ENCODE data around the gene ADPRHL1.

The ADPRHL1 gene

GRCh38 chr13:113364311-113364889 lies 88.9 kb downstream of the ADPRHL1 start:
- Mint-ChIP-seq H3K36me3 (ENCODE audit: low read depth) (no peaks in the 10 kb centered on the region), H3K4me3 (no peak overlapping the region), H3K4me1 (ENCODE audit: low read depth) (peaks cover 7% of the 10 kb centered on the region), H3K9me3 (no peaks in the 10 kb centered on the region), H3K27ac (no peak overlapping the region), H3K27me3 (peaks cover 19% of the 10 kb centered on the region)

GRCh38 chr13:113361406-113361805 lies 91.9 kb downstream of the ADPRHL1 start:
- Mint-ChIP-seq H3K4me3 (no peak overlapping the region), H3K27me3 (peaks cover 23% of the 10 kb centered on the region), H3K27ac (no peak overlapping the region), H3K36me3 (ENCODE audit: low read depth) (no peaks in the 10 kb centered on the region), H3K9me3 (no peaks in the 10 kb centered on the region), H3K4me1 (ENCODE audit: low read depth) (peaks cover 7% of the 10 kb centered on the region)

- no peak overlapping the region for H3K27ac Mint-ChIP-seq
- H3K9me3 Mint-ChIP-seq, result no peaks in the 10 kb centered on the region
- H3K4me3 Mint-ChIP-seq, result no peak overlapping the region
- H3K36me3 Mint-ChIP-seq (ENCODE audit: low read depth), result no peaks in the 10 kb centered on the region
- peaks cover 7% of the 10 kb centered on the region for H3K4me1 Mint-ChIP-seq (ENCODE audit: low read depth)
- peaks cover 23% of the 10 kb centered on the region for H3K27me3 Mint-ChIP-seq
Measured at GRCh38 chr13:113360446-113360845, 92.8 kb downstream of the ADPRHL1 start.

- no peak overlapping the region for H3K4me3 Mint-ChIP-seq
- H3K36me3 Mint-ChIP-seq (ENCODE audit: low read depth), result no peaks in the 10 kb centered on the region
- peaks cover 4% of the 10 kb centered on the region for H3K4me1 Mint-ChIP-seq (ENCODE audit: low read depth)
- H3K9me3 Mint-ChIP-seq, result no peaks in the 10 kb centered on the region
- no peak overlapping the region for H3K27ac Mint-ChIP-seq
- peaks cover 21% of the 10 kb centered on the region for H3K27me3 Mint-ChIP-seq
Measured at GRCh38 chr13:113359571-113359970, 93.7 kb downstream of the ADPRHL1 start.

GRCh38 chr13:113358653-113359190 lies 94.6 kb downstream of the ADPRHL1 start:
- Mint-ChIP-seq H3K4me3 (no peak overlapping the region), H3K27me3 (peaks cover 21% of the 10 kb centered on the region), H3K4me1 (ENCODE audit: low read depth) (peaks cover 4% of the 10 kb centered on the region), H3K27ac (no peak overlapping the region), H3K9me3 (no peaks in the 10 kb centered on the region), H3K36me3 (ENCODE audit: low read depth) (no peaks in the 10 kb centered on the region)

- no peaks in the 10 kb centered on the region for H3K9me3 Mint-ChIP-seq
- H3K4me1 Mint-ChIP-seq (ENCODE audit: low read depth), result peaks cover 4% of the 10 kb centered on the region
- no peak overlapping the region for H3K27ac Mint-ChIP-seq
- H3K4me3 Mint-ChIP-seq, result no peak overlapping the region
- H3K27me3 Mint-ChIP-seq, result peaks cover 17% of the 10 kb centered on the region
- H3K36me3 Mint-ChIP-seq (ENCODE audit: low read depth), result no peaks in the 10 kb centered on the region
Measured at GRCh38 chr13:113357529-113357928, 95.8 kb downstream of the ADPRHL1 start.

- no peak overlapping the region for H3K27ac Mint-ChIP-seq
- peaks cover 4% of the 10 kb centered on the region for H3K4me1 Mint-ChIP-seq (ENCODE audit: low read depth)
- no peak overlapping the region for H3K4me3 Mint-ChIP-seq
- H3K36me3 Mint-ChIP-seq (ENCODE audit: low read depth), result no peaks in the 10 kb centered on the region
- H3K27me3 Mint-ChIP-seq, result peaks cover 11% of the 10 kb centered on the region
- no peaks in the 10 kb centered on the region for H3K9me3 Mint-ChIP-seq
Measured at GRCh38 chr13:113356596-113356995, 96.7 kb downstream of the ADPRHL1 start.

- no peaks in the 10 kb centered on the region for H3K9me3 Mint-ChIP-seq
- H3K27me3 Mint-ChIP-seq, result peaks cover 9% of the 10 kb centered on the region
- no peak overlapping the region for H3K27ac Mint-ChIP-seq
Measured at GRCh38 chr13:113355621-113356020, 97.7 kb downstream of the ADPRHL1 start.

GRCh38 chr13:113354831-113355610 lies 98.3 kb downstream of the ADPRHL1 start:
- Mint-ChIP-seq H3K4me3 (no peak overlapping the region), H3K4me1 (ENCODE audit: low read depth) (no peaks in the 10 kb centered on the region), H3K36me3 (ENCODE audit: low read depth) (no peaks in the 10 kb centered on the region), H3K27me3 (peaks cover 9% of the 10 kb centered on the region), H3K27ac (no peak overlapping the region), H3K9me3 (no peaks in the 10 kb centered on the region)

More at GRCh38 chr13:113355621-113356020, 97.7 kb downstream of the ADPRHL1 start:
- Mint-ChIP-seq H3K4me1 (ENCODE audit: low read depth) (no peaks in the 10 kb centered on the region), H3K4me3 (no peak overlapping the region), H3K36me3 (ENCODE audit: low read depth) (no peaks in the 10 kb centered on the region)

- no peaks in the 10 kb centered on the region for H3K9me3 Mint-ChIP-seq
- no peak overlapping the region for H3K27ac Mint-ChIP-seq
- no peaks in the 10 kb centered on the region for H3K4me1 Mint-ChIP-seq (ENCODE audit: low read depth)
- H3K27me3 Mint-ChIP-seq, result peaks cover 5% of the 10 kb centered on the region
- H3K36me3 Mint-ChIP-seq (ENCODE audit: low read depth), result no peaks in the 10 kb centered on the region
- no peak overlapping the region for H3K4me3 Mint-ChIP-seq
Measured at GRCh38 chr13:113353254-113353653, 100.0 kb downstream of the ADPRHL1 start.

- H3K4me1 Mint-ChIP-seq (ENCODE audit: low read depth), result no peaks in the 10 kb centered on the region
- peaks cover 5% of the 10 kb centered on the region for H3K27me3 Mint-ChIP-seq
- H3K27ac Mint-ChIP-seq, result no peak overlapping the region
- H3K9me3 Mint-ChIP-seq, result no peaks in the 10 kb centered on the region
- H3K36me3 Mint-ChIP-seq (ENCODE audit: low read depth), result no peaks in the 10 kb centered on the region
- H3K4me3 Mint-ChIP-seq, result no peak overlapping the region
Measured at GRCh38 chr13:113351514-113352026, 101.7 kb downstream of the ADPRHL1 start.

- H3K4me1 Mint-ChIP-seq (ENCODE audit: low read depth), result no peaks in the 10 kb centered on the region
- H3K9me3 Mint-ChIP-seq, result no peaks in the 10 kb centered on the region
- H3K27me3 Mint-ChIP-seq, result peaks cover 5% of the 10 kb centered on the region
- no peak overlapping the region for H3K27ac Mint-ChIP-seq
- no peak overlapping the region for H3K4me3 Mint-ChIP-seq
- no peaks in the 10 kb centered on the region for H3K36me3 Mint-ChIP-seq (ENCODE audit: low read depth)
Measured at GRCh38 chr13:113350938-113351335, 102.4 kb downstream of the ADPRHL1 start.

- H3K4me1 Mint-ChIP-seq (ENCODE audit: low read depth), result no peaks in the 10 kb centered on the region
- H3K27me3 Mint-ChIP-seq, result peaks cover 4% of the 10 kb centered on the region
- H3K4me3 Mint-ChIP-seq, result no peak overlapping the region
- no peak overlapping the region for H3K27ac Mint-ChIP-seq
- H3K36me3 Mint-ChIP-seq (ENCODE audit: low read depth), result peaks cover 4% of the 10 kb centered on the region
- H3K9me3 Mint-ChIP-seq, result no peaks in the 10 kb centered on the region
Measured at GRCh38 chr13:113350065-113350937, 103.0 kb downstream of the ADPRHL1 start.
